HFF-Myc (cell line): Measurements from ENCODE around the gene ADPRS.

ENCODE experiments used
- DNase-seq: peaks from one replicate; pipeline ENCODE4 v3.0.0-alpha.2; 2011; ENCODE audit warnings: low read depth; ENCODE audit errors: extremely low read depth
- H3K4me3 ChIP-seq: replicated peaks from 2 replicates; pipeline ENCODE4 v1.5.1; 2011; ENCODE audit warnings: low read depth, mild to moderate bottlenecking, control low read depth, low read length
- CTCF ChIP-seq: IDR thresholded peaks from 2 replicates; pipeline ENCODE4 v1.5.1; 2012; ENCODE audit warnings: mild to moderate bottlenecking, low read depth, low read length, control low read depth; ENCODE audit errors: missing control alignments

The ADPRS gene

GRCh38 chr1:36123356-36123755 lies 34.7 kb downstream of the ADPRS start:
- TF ChIP-seq CTCF = no peak
- DNase-seq = no peak
- no peak overlapping the region for H3K4me3 ChIP-seq

- H3K4me3 ChIP-seq = no peak overlapping the region
- no peak for TF ChIP-seq CTCF
Observed at GRCh38 chr1:36124404-36125128, 35.9 kb downstream of the ADPRS start.

GRCh38 chr1:36125129-36125991 lies 36.7 kb downstream of the ADPRS start, which contains the start of gene COL8A2:
TSS of gene COL8A2 (minus strand) at chr1:36125222. CDS start at chr1:36100242, 24,980 bp downstream.
- no peak within 1 kb of the TSS for H3K4me3 ChIP-seq
- no peak for TF ChIP-seq CTCF
- DNase-seq = no peak

More at GRCh38 chr1:36124404-36125128, 35.9 kb downstream of the ADPRS start:
- no peak for DNase-seq

- no peak for DNase-seq
- no peak overlapping the region for H3K4me3 ChIP-seq
- no peak for TF ChIP-seq CTCF
Observed at GRCh38 chr1:36126005-36126716, 37.5 kb downstream of the ADPRS start.

GRCh38 chr1:36126797-36127500 lies 38.3 kb downstream of the ADPRS start:
- no peak for DNase-seq
- TF ChIP-seq CTCF = no peak

GRCh38 chr1:36128126-36128904 lies 39.6 kb downstream of the ADPRS start:
- no peak overlapping the region for H3K4me3 ChIP-seq
- no peak for TF ChIP-seq CTCF
- no peak for DNase-seq

More at GRCh38 chr1:36126797-36127500, 38.3 kb downstream of the ADPRS start:
- no peak overlapping the region for H3K4me3 ChIP-seq
